ENCODE data around the gene NMBR.

GRCh38 chr6:142079130-142079529 is 67.8 kb downstream of the NMBR start:
- TF ChIP-seq, protein P1, sequence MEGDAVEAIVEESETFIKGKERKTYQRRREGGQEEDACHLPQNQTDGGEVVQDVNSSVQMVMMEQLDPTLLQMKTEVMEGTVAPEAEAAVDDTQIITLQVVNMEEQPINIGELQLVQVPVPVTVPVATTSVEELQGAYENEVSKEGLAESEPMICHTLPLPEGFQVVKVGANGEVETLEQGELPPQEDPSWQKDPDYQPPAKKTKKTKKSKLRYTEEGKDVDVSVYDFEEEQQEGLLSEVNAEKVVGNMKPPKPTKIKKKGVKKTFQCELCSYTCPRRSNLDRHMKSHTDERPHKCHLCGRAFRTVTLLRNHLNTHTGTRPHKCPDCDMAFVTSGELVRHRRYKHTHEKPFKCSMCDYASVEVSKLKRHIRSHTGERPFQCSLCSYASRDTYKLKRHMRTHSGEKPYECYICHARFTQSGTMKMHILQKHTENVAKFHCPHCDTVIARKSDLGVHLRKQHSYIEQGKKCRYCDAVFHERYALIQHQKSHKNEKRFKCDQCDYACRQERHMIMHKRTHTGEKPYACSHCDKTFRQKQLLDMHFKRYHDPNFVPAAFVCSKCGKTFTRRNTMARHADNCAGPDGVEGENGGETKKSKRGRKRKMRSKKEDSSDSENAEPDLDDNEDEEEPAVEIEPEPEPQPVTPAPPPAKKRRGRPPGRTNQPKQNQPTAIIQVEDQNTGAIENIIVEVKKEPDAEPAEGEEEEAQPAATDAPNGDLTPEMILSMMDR (tag by site-specific recombination; IDR thresholded peaks at IDR 0.05), result no peak
- TF ChIP-seq, protein P2, sequence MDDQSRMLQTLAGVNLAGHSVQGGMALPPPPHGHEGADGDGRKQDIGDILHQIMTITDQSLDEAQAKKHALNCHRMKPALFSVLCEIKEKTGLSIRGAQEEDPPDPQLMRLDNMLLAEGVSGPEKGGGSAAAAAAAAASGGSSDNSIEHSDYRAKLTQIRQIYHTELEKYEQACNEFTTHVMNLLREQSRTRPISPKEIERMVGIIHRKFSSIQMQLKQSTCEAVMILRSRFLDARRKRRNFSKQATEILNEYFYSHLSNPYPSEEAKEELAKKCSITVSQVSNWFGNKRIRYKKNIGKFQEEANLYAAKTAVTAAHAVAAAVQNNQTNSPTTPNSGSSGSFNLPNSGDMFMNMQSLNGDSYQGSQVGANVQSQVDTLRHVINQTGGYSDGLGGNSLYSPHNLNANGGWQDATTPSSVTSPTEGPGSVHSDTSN (CRISPR knock-in tag; IDR thresholded peaks at IDR 0.05), result no peak
- TF ChIP-seq ZBTB11 (tag by site-specific recombination; conservative IDR thresholded peaks at IDR 0.05; ENCODE audit: low read depth), result no peak
- no peak for TF ChIP-seq HOXA7 (CRISPR knock-in tag; IDR thresholded peaks at IDR 0.05; ENCODE audit: borderline replicate concordance)
- no peak for TF ChIP-seq YY1 (tag by site-specific recombination; IDR thresholded peaks at IDR 0.05)
- TF ChIP-seq ZNF132 (tag by site-specific recombination; IDR thresholded peaks at IDR 0.05; ENCODE audit: borderline replicate concordance), result no peak
- TF ChIP-seq KLF7 (tag by site-specific recombination; IDR thresholded peaks at IDR 0.05; ENCODE audit: borderline replicate concordance), result no peak
- no peak for TF ChIP-seq ZNF792 (tag by site-specific recombination; IDR thresholded peaks at IDR 0.05)
